ENCODE results near the gene GALNT15. TPM values are rescaled to one million over a fixed set of nuclear protein-coding genes. Genes with fewer than 3 reads are reported as not detected.

The GALNT15 gene
- total and polyA plus RNA-seq, 2 experiments from 2014 or later, result 9.9 to 11.7 TPM

DNA sequence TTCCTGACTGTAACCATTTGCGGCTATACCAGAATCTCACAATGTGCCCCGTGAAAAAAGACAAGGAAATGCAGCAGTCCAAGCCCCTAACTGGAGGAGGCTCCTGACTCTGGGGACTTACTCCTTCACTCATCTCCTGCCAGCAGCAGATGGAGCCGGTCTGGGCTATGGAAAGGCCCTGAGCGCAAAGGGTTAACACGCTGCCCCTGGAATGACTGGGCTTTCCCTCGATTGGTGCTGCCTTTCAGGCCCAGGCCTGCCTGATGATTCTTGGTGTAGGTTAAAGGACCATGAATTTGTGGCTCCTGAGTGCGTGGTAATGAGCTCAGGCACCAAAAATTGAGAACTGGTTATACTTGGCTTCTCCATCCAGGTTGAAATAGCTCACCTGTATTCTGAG, 42.3 kb upstream of the GALNT15 start:
- H3K4me3 ChIP-seq, result no peak overlapping the region
- no peaks in the 10 kb centered on the region for H3K36me3 ChIP-seq (ENCODE audit: low read depth)
- no peak for TF ChIP-seq EZH2phosphoT487 (IDR thresholded peaks at IDR 0.05; ENCODE audit: insufficient read depth, low read depth)
- no peak for TF ChIP-seq EZH2 (IDR thresholded peaks at IDR 0.05; ENCODE audit: insufficient read depth, poor library complexity, severe bottlenecking)
- in situ Hi-C loops (cut with MboI), result no loop called here
- DNase-seq, result no peak
- no peak overlapping the region for H3K9ac ChIP-seq
- no peaks in the 10 kb centered on the region for H3K27me3 ChIP-seq (replicated peaks; ENCODE audit: insufficient read depth)
- H3F3A ChIP-seq (ENCODE audit: insufficient read depth), result peaks cover 46% of the 10 kb centered on the region
- peaks cover 48% of the 10 kb centered on the region for H3K4me1 ChIP-seq (ENCODE audit: insufficient read depth)
- H3K9me3 ChIP-seq (ENCODE audit: low read depth), result no peaks in the 10 kb centered on the region
- H3K9me2 ChIP-seq (ENCODE audit: insufficient read depth), result no peaks in the 10 kb centered on the region
- no peak overlapping the region for H3K4me2 ChIP-seq (ENCODE audit: unreplicated experiment)
- H2AFZ ChIP-seq, result 0 out of 2 replicates have a peak overlapping the region, but pooled peaks have one; percentile 11
- H3K79me2 ChIP-seq (ENCODE audit: insufficient read depth), result no peaks in the 10 kb centered on the region
- 84 to 86% methylated on average over 7 of the region's 7 CpGs for WGBS, 2 experiments (ENCODE audit: low coverage in 1 of 2, low lambda C conversion rate in 2 of 2, missing lambda C conversion rate in 2 of 2)
- H4K20me1 ChIP-seq (ENCODE audit: insufficient read depth), result no peaks in the 10 kb centered on the region
- H3K27ac ChIP-seq, result no peak overlapping the region

GRCh38 chr3:16132928-16133327, 41.6 kb upstream of the GALNT15 start:
- Histone ChIP-seq H3K27me3 (replicated peaks; ENCODE audit: insufficient read depth) (no peaks in the 10 kb centered on the region), H3K9me3 (ENCODE audit: low read depth) (no peaks in the 10 kb centered on the region), H3K36me3 (ENCODE audit: low read depth) (no peaks in the 10 kb centered on the region), H4K20me1 (ENCODE audit: insufficient read depth) (no peaks in the 10 kb centered on the region), H3K4me3 (no peak overlapping the region), H3K4me1 (ENCODE audit: insufficient read depth) (peaks cover 48% of the 10 kb centered on the region), H3K27ac (no peak overlapping the region), H3F3A (ENCODE audit: insufficient read depth) (peaks cover 43% of the 10 kb centered on the region), H3K9me2 (ENCODE audit: insufficient read depth) (no peaks in the 10 kb centered on the region), H3K79me2 (ENCODE audit: insufficient read depth) (no peaks in the 10 kb centered on the region), H3K4me2 (ENCODE audit: unreplicated experiment) (no peak overlapping the region), H3K9ac (no peak overlapping the region), H2AFZ (0 out of 2 replicates have a peak overlapping the region, but pooled peaks have one; percentile 11)
- peak; percentile 49 for DNase-seq
- WGBS, 2 experiments (ENCODE audit: low coverage in 1 of 2, low lambda C conversion rate in 2 of 2, missing lambda C conversion rate in 2 of 2), result 28 to 34% methylated on average over 3 of the region's 3 CpGs
- in situ Hi-C loops (cut with MboI), result no loop called here
- TF ChIP-seq EZH2phosphoT487 (IDR thresholded peaks at IDR 0.05; ENCODE audit: insufficient read depth, low read depth) (no peak), EZH2 (IDR thresholded peaks at IDR 0.05; ENCODE audit: insufficient read depth, poor library complexity, severe bottlenecking) (no peak)

DNA sequence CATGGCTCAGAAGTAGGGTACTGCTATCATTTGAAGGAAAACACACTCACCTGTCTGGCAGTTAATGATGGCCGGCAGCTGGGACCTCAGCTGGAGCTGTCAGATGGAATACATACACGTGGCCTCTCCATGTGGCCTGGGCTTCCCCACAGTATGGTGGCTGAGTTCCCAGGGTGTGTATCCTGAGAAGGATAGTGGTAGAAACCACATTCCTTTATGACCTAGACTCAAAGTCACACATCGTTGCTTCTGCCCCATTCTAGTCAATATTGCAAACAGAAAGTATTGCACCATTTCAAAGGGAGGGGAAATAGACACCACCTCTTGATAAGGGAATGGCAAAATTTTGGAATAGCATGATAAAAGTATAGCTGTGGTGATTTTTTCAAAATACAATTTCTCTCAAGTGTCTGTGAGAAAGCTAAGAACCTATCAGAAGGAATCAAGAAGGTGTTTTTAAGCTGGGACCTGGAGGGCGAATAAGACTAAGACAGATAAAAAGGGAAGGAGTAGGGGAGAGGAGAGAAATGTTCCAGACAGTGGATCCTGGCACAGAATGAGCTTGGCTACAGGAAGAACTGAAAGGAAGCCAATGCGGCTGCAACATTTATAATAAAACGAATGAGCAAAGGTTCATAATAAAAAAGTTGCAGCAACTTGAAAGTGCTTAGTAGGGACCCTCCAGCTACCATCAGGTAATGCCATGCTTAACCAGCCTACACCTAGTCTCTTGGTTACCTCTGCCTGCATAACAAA, 40.1 kb upstream of the GALNT15 start:
- no peaks in the 10 kb centered on the region for H3K79me2 ChIP-seq (ENCODE audit: insufficient read depth)
- H3F3A ChIP-seq (ENCODE audit: insufficient read depth), result peaks cover 28% of the 10 kb centered on the region
- no peaks in the 10 kb centered on the region for H3K36me3 ChIP-seq (ENCODE audit: low read depth)
- H3K9me2 ChIP-seq (ENCODE audit: insufficient read depth), result no peaks in the 10 kb centered on the region
- no peak for DNase-seq
- H3K4me1 ChIP-seq (ENCODE audit: insufficient read depth), result peaks cover 41% of the 10 kb centered on the region
- in situ Hi-C loops (cut with MboI), result no loop called here
- TF ChIP-seq EZH2phosphoT487 (IDR thresholded peaks at IDR 0.05; ENCODE audit: insufficient read depth, low read depth) (no peak), EZH2 (IDR thresholded peaks at IDR 0.05; ENCODE audit: insufficient read depth, poor library complexity, severe bottlenecking) (no peak)
- H3K27me3 ChIP-seq (replicated peaks; ENCODE audit: insufficient read depth), result no peaks in the 10 kb centered on the region
- no peak overlapping the region for H3K4me3 ChIP-seq
- no peak overlapping the region for H3K4me2 ChIP-seq (ENCODE audit: unreplicated experiment)
- H3K9ac ChIP-seq, result no peak overlapping the region
- no peak overlapping the region for H2AFZ ChIP-seq
- H4K20me1 ChIP-seq (ENCODE audit: insufficient read depth), result no peaks in the 10 kb centered on the region
- no peaks in the 10 kb centered on the region for H3K9me3 ChIP-seq (ENCODE audit: low read depth)
- 65% methylated on average over 6 of the region's 6 CpGs for WGBS, 2 experiments (ENCODE audit: low coverage in 1 of 2, low lambda C conversion rate in 2 of 2, missing lambda C conversion rate in 2 of 2)
- no peak overlapping the region for H3K27ac ChIP-seq

DNA sequence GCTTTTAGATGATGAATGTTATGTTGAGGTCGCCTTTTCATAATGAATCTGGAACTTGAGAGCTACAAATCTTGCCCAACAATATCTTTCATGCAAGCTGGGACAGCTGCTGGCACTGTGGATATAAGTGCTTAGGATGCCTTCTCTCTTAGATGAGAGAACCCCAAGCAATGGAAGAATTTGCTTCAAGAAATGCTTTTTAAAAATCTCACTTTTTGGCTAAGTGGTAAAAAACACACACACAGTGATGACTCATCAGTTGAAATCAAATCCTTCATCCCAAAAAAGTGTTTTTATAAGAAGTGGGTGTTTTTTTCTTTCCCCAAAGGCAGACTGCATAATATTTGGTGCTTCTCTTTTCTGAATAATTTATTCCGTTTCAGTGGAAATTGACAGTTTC, 38.4 kb upstream of the GALNT15 start:
- Histone ChIP-seq H3K4me2 (ENCODE audit: unreplicated experiment) (peak overlapping the region; percentile 53), H4K20me1 (ENCODE audit: insufficient read depth) (no peaks in the 10 kb centered on the region), H3K27me3 (replicated peaks; ENCODE audit: insufficient read depth) (no peaks in the 10 kb centered on the region), H3K9me2 (ENCODE audit: insufficient read depth) (no peaks in the 10 kb centered on the region), H3K4me1 (ENCODE audit: insufficient read depth) (peaks cover 38% of the 10 kb centered on the region), H3F3A (ENCODE audit: insufficient read depth) (peaks cover 27% of the 10 kb centered on the region), H3K79me2 (ENCODE audit: insufficient read depth) (no peaks in the 10 kb centered on the region), H2AFZ (peak overlapping the region; percentile 5), H3K9ac (peak overlapping the region; percentile 24), H3K27ac (peak overlapping the region; percentile 45), H3K36me3 (ENCODE audit: low read depth) (no peaks in the 10 kb centered on the region), H3K9me3 (ENCODE audit: low read depth) (no peaks in the 10 kb centered on the region), H3K4me3 (no peak overlapping the region)
- TF ChIP-seq EZH2 (IDR thresholded peaks at IDR 0.05; ENCODE audit: insufficient read depth, poor library complexity, severe bottlenecking) (no peak), EZH2phosphoT487 (IDR thresholded peaks at IDR 0.05; ENCODE audit: insufficient read depth, low read depth) (no peak)
- 4 to 6% methylated on average over 2 of the region's 2 CpGs for WGBS, 2 experiments (ENCODE audit: low coverage in 1 of 2, low lambda C conversion rate in 2 of 2, missing lambda C conversion rate in 2 of 2)
- in situ Hi-C loops (cut with MboI), result no loop called here
- DNase-seq, result peak; percentile 80
